ENCODE measurements around the gene RAD50.
A peak's percentile ranks its signal among the peaks of the same experiment; 100 is the strongest.
"Not testable (repeated sequence)": the region's sequence is repeated elsewhere in the genome, so short reads cannot be mapped to it uniquely, and the experiment has no call there.

RAD50 gene

GRCh38 chr5:132556763-132557477 is at the start of gene RAD50:
Gene RAD50, plus strand, starts transcription at chr5:132556977. Its CDS starts 348 bp downstream, at chr5:132557325.
- peak within 1 kb of the TSS; percentile 90 to 99 (median 98) for H3K27ac Mint-ChIP-seq
- H3K27me3 Mint-ChIP-seq (ENCODE audit: low read depth): peaks cover 4% of the 10 kb centered on the region
- no peaks in the 10 kb centered on the region for H3K9me3 Mint-ChIP-seq
- no peak for TF ChIP-seq CTCF (IDR thresholded peaks at IDR 0.05; ENCODE audit: unreplicated experiment in 3 of 3)
- H3K36me3 Mint-ChIP-seq (ENCODE audit: low read depth): no peaks in the 10 kb centered on the region
- peaks cover 21% of the 10 kb centered on the region for H3K4me1 Mint-ChIP-seq
- H3K4me3 Mint-ChIP-seq: peak within 1 kb of the TSS; percentile 92 to 99 (median 98)

- no peak for TF ChIP-seq CTCF (IDR thresholded peaks at IDR 0.05; ENCODE audit: unreplicated experiment in 3 of 3)
- Mint-ChIP-seq H3K9me3 (peaks cover 32% of the 10 kb centered on the region), H3K4me3 (no peak overlapping the region)
Observed at GRCh38 chr5:132510076-132510475, 46.7 kb upstream of the RAD50 start.

GRCh38 chr5:132513618-132514336 is 43.0 kb upstream of the RAD50 start:
- H3K27me3 Mint-ChIP-seq (ENCODE audit: low read depth); H3K27ac Mint-ChIP-seq; H3K4me1 Mint-ChIP-seq; H3K36me3 Mint-ChIP-seq (ENCODE audit: low read depth); H3K4me3 Mint-ChIP-seq: not testable (repeated sequence)
- H3K9me3 Mint-ChIP-seq: peaks cover 29% of the 10 kb centered on the region

More at GRCh38 chr5:132510076-132510475, 46.7 kb upstream of the RAD50 start:
- H3K36me3 Mint-ChIP-seq (ENCODE audit: low read depth): peaks cover 8% of the 10 kb centered on the region
- H3K27me3 Mint-ChIP-seq (ENCODE audit: low read depth): no peaks in the 10 kb centered on the region
- peaks cover 7% of the 10 kb centered on the region for H3K4me1 Mint-ChIP-seq
- no peak overlapping the region for H3K27ac Mint-ChIP-seq

GRCh38 chr5:132522067-132522466 is 34.7 kb upstream of the RAD50 start:
- H3K9me3 Mint-ChIP-seq: peaks cover 13% of the 10 kb centered on the region
- not testable (repeated sequence) for H3K27ac Mint-ChIP-seq; H3K4me3 Mint-ChIP-seq; H3K36me3 Mint-ChIP-seq (ENCODE audit: low read depth); H3K4me1 Mint-ChIP-seq
- H3K27me3 Mint-ChIP-seq (ENCODE audit: low read depth): peaks cover 15% of the 10 kb centered on the region

- not testable (repeated sequence) for H3K4me3 Mint-ChIP-seq; H3K4me1 Mint-ChIP-seq; H3K36me3 Mint-ChIP-seq (ENCODE audit: low read depth); H3K27ac Mint-ChIP-seq
- H3K27me3 Mint-ChIP-seq (ENCODE audit: low read depth): peaks cover 15% of the 10 kb centered on the region
- peaks cover 13% of the 10 kb centered on the region for H3K9me3 Mint-ChIP-seq
Observed at GRCh38 chr5:132524877-132525276, 31.9 kb upstream of the RAD50 start.

- Mint-ChIP-seq H3K4me3 (no peak overlapping the region), H3K27ac (no peak overlapping the region), H3K36me3 (ENCODE audit: low read depth) (peaks cover 4% of the 10 kb centered on the region), H3K4me1 (no peaks in the 10 kb centered on the region), H3K27me3 (ENCODE audit: low read depth) (peaks cover 15% of the 10 kb centered on the region), H3K9me3 (peaks cover 10% of the 10 kb centered on the region)
- TF ChIP-seq CTCF (IDR thresholded peaks at IDR 0.05; ENCODE audit: unreplicated experiment in 3 of 3): no peak
Observed at GRCh38 chr5:132525299-132525724, 31.5 kb upstream of the RAD50 start.

- Mint-ChIP-seq H3K4me3 (peak overlapping the region in 1 of 3 experiments; percentile 43), H3K36me3 (ENCODE audit: low read depth) (no peaks in the 10 kb centered on the region), H3K27me3 (ENCODE audit: low read depth) (peaks cover 15% of the 10 kb centered on the region), H3K27ac (no peak overlapping the region), H3K9me3 (peaks cover 3% of the 10 kb centered on the region), H3K4me1 (no peaks in the 10 kb centered on the region)
- peak; percentile 81 to 92 (median 91) for TF ChIP-seq CTCF (IDR thresholded peaks at IDR 0.05; ENCODE audit: unreplicated experiment in 3 of 3)
Observed at GRCh38 chr5:132526290-132526973, 30.3 kb upstream of the RAD50 start.
